ENCODE measurements around the gene CCT7. TPM values are rescaled to one million over a fixed set of nuclear protein-coding genes. Genes with fewer than 3 reads are reported as not detected.
A peak's percentile ranks its signal among the peaks of the same experiment; 100 is the strongest.

Gene CCT7
- total RNA-seq, 1 experiment from 2014 or later, result 482 TPM

GRCh38 chr2:73281244-73281643 lies 47.1 kb downstream of the CCT7 start:
- ChIA-PET CTCF (interaction anchor here (2.1 to 2.2 kb wide), 2 partner anchors 11 to 12 kb away, joined by 9 to 20 read pairs; partner anchors contain the start of gene EGR4), POLR2A (no interaction called here)
- H3K27ac Mint-ChIP-seq, result no peak overlapping the region
- no peak for ATAC-seq
- peaks cover 6% of the 10 kb centered on the region; the same call in 1 of the 2 replicates for H3K36me3 Mint-ChIP-seq
- peaks cover 24% of the 10 kb centered on the region for H3K4me1 Mint-ChIP-seq
- H3K9me3 Mint-ChIP-seq, result no peaks in the 10 kb centered on the region
- H3K4me3 Mint-ChIP-seq, result no peak overlapping the region
- DNase-seq (ENCODE audit: low spot score), result no peak
- TF ChIP-seq, protein P1, sequence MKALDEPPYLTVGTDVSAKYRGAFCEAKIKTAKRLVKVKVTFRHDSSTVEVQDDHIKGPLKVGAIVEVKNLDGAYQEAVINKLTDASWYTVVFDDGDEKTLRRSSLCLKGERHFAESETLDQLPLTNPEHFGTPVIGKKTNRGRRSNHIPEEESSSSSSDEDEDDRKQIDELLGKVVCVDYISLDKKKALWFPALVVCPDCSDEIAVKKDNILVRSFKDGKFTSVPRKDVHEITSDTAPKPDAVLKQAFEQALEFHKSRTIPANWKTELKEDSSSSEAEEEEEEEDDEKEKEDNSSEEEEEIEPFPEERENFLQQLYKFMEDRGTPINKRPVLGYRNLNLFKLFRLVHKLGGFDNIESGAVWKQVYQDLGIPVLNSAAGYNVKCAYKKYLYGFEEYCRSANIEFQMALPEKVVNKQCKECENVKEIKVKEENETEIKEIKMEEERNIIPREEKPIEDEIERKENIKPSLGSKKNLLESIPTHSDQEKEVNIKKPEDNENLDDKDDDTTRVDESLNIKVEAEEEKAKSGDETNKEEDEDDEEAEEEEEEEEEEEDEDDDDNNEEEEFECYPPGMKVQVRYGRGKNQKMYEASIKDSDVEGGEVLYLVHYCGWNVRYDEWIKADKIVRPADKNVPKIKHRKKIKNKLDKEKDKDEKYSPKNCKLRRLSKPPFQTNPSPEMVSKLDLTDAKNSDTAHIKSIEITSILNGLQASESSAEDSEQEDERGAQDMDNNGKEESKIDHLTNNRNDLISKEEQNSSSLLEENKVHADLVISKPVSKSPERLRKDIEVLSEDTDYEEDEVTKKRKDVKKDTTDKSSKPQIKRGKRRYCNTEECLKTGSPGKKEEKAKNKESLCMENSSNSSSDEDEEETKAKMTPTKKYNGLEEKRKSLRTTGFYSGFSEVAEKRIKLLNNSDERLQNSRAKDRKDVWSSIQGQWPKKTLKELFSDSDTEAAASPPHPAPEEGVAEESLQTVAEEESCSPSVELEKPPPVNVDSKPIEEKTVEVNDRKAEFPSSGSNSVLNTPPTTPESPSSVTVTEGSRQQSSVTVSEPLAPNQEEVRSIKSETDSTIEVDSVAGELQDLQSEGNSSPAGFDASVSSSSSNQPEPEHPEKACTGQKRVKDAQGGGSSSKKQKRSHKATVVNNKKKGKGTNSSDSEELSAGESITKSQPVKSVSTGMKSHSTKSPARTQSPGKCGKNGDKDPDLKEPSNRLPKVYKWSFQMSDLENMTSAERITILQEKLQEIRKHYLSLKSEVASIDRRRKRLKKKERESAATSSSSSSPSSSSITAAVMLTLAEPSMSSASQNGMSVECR (CRISPR knock-in tag; IDR thresholded peaks at IDR 0.05; ENCODE audit: borderline replicate concordance), result no peak
- no peak for TF ChIP-seq GTF2I (CRISPR knock-in tag; conservative IDR thresholded peaks at IDR 0.05)
- peaks cover 14% of the 10 kb centered on the region for H3K27me3 Mint-ChIP-seq (ENCODE audit: low read depth)

DNA sequence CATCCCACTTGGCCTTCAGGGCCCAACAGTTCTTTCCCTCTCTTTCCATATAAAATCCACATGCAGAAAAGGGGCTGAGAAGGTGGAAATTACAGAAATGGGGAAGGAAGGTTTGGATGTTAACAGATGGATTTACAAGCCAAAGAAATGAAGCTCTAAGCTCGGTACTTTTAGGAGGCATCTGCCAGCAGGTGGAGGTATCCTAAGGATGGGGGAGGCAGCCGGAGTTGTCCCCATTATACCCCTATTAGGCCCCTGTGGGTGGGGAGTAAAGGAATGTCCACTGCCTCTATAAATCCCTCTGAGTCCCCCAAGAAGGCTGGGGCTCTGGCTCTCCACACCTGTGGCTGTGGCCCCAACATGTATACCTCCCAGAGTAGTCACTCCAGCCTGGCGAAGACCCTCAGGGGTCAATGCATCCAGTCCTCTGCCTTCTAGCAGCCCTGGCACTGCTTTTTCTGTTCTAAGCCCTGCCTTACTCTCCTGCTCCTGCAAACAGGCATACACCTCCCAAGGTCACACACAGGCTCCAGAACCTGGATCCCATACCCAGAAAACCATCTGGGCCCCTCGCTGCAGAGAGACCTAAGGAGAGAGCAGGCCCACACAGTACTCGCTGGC lies 48.9 kb downstream of the CCT7 start:
- H3K4me3 Mint-ChIP-seq, result peak overlapping the region; percentile 78
- peaks cover 24% of the 10 kb centered on the region for H3K4me1 Mint-ChIP-seq
- H3K27me3 Mint-ChIP-seq (ENCODE audit: low read depth), result peaks cover 32% of the 10 kb centered on the region
- ATAC-seq, result peak; percentile 2
- ChIA-PET CTCF (interaction anchor here (0.9 to 2.2 kb wide), 4 partner anchors 9 to 77 kb away, joined by 3 to 20 read pairs (median 5); partner anchors contain the start of gene EGR4), POLR2A (interaction anchor here (0.6 kb wide), 1 partner anchor 8 kb away, joined by 3 read pairs; no protein-coding TSS in a partner anchor)
- DNase-seq (ENCODE audit: low spot score), result no peak
- no peaks in the 10 kb centered on the region for H3K36me3 Mint-ChIP-seq
- TF ChIP-seq, protein P1 (CRISPR knock-in tag; IDR thresholded peaks at IDR 0.05; ENCODE audit: borderline replicate concordance), result 0 out of 2 replicates have a peak, but pooled peaks have one; percentile 31
- TF ChIP-seq NR2C2 (CRISPR knock-in tag; IDR thresholded peaks at IDR 0.05), result no peak
- TF ChIP-seq, protein P2, sequence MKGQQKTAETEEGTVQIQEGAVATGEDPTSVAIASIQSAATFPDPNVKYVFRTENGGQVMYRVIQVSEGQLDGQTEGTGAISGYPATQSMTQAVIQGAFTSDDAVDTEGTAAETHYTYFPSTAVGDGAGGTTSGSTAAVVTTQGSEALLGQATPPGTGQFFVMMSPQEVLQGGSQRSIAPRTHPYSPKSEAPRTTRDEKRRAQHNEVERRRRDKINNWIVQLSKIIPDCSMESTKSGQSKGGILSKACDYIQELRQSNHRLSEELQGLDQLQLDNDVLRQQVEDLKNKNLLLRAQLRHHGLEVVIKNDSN (CRISPR knock-in tag; IDR thresholded peaks at IDR 0.05), result no peak
- no peak for TF ChIP-seq SP1 (CRISPR knock-in tag; conservative IDR thresholded peaks at IDR 0.05)
- no peak for TF ChIP-seq E2F5 (CRISPR knock-in tag; IDR thresholded peaks at IDR 0.05)
- no peak for TF ChIP-seq TP53 (CRISPR knock-in tag; IDR thresholded peaks at IDR 0.05)
- TF ChIP-seq CBFB (CRISPR knock-in tag; IDR thresholded peaks at IDR 0.05; ENCODE audit: low read depth), result no peak
- 0 out of 2 replicates have a peak, but pooled peaks have one; percentile 24 for TF ChIP-seq GABPB1 (CRISPR knock-in tag; IDR thresholded peaks at IDR 0.05)
- no peak for TF ChIP-seq FOXP1 (CRISPR knock-in tag; IDR thresholded peaks at IDR 0.05; ENCODE audit: borderline replicate concordance)
- TF ChIP-seq RELA (CRISPR knock-in tag; IDR thresholded peaks at IDR 0.05; ENCODE audit: borderline replicate concordance), result 0 out of 2 replicates have a peak, but pooled peaks have one; percentile 63
- H3K9me3 Mint-ChIP-seq, result no peaks in the 10 kb centered on the region
- peak overlapping the region; percentile 50; the same call in 1 of the 2 replicates for H3K27ac Mint-ChIP-seq

All from WTC11 (cell line).